GM06990 (cell line): ENCODE results near the gene STMN1.

Experiments used
- DNase-seq: peaks from one replicate; pipeline ENCODE4 v3.0.0-alpha.2; 2011; ENCODE audit not compliant: insufficient read length; ENCODE audit errors: extremely low read depth
- H3K27me3 ChIP-seq: replicated peaks from 2 replicates; pipeline ENCODE4 v1.6.0; 2011; ENCODE audit warnings: low read length; ENCODE audit not compliant: control insufficient read depth, insufficient read depth
- H3K36me3 ChIP-seq: 2 replicates; pipeline ENCODE4 v1.5.1; 2011; ENCODE audit warnings: low read length; ENCODE audit not compliant: control insufficient read depth, insufficient read depth
- H3K4me3 ChIP-seq: replicated peaks from 2 replicates; pipeline ENCODE4 v1.5.1; 2011; ENCODE audit warnings: low read depth, mild to moderate bottlenecking, control low read depth, low read length
- TF ChIP-seq, protein P1 (sequence below): IDR thresholded peaks from 2 replicates; pipeline ENCODE4 v1.5.1; 2011; ENCODE audit warnings: low read length, control low read depth, mild to moderate bottlenecking, inconsistent platforms; ENCODE audit not compliant: insufficient read depth, poor library complexity, severe bottlenecking

The STMN1 gene

DNA sequence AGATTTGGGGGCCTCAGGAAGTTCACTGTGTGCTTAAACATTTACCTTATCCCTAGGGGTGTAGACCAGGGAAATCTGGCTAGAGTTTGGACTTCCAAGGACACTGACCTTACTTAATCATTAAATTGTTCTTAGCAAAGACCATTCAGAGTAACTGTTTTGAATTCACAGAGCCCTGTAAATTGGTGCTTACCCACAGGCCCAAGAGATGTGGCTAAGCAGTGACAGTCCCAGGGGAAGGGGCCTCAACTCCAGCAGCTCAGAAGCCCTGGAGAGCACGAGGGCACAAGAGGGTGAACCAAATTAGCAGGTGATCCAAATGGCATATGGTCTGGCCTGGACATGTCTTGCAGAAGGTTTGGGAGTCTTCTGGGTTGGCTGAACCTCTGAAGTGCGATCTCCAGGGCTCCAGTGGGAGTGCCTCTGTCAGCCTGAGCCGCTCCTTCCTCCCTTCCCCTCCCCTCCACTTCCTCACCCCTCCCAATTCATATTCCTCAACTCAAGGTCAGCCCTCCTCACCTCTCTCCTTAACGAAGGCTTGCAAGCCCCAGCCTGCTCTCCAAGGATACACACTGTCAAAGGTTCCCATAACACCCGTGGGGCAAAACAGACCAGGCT, 35.0 kb downstream of the STMN1 start:
- H3K27me3 ChIP-seq, result no peaks in the 10 kb centered on the region
- no peak for DNase-seq
- H3K4me3 ChIP-seq, result no peak overlapping the region
- no peaks in the 10 kb centered on the region; the same call in 1 of the 2 replicates for H3K36me3 ChIP-seq
- TF ChIP-seq, protein P1, sequence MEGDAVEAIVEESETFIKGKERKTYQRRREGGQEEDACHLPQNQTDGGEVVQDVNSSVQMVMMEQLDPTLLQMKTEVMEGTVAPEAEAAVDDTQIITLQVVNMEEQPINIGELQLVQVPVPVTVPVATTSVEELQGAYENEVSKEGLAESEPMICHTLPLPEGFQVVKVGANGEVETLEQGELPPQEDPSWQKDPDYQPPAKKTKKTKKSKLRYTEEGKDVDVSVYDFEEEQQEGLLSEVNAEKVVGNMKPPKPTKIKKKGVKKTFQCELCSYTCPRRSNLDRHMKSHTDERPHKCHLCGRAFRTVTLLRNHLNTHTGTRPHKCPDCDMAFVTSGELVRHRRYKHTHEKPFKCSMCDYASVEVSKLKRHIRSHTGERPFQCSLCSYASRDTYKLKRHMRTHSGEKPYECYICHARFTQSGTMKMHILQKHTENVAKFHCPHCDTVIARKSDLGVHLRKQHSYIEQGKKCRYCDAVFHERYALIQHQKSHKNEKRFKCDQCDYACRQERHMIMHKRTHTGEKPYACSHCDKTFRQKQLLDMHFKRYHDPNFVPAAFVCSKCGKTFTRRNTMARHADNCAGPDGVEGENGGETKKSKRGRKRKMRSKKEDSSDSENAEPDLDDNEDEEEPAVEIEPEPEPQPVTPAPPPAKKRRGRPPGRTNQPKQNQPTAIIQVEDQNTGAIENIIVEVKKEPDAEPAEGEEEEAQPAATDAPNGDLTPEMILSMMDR, result no peak

DNA sequence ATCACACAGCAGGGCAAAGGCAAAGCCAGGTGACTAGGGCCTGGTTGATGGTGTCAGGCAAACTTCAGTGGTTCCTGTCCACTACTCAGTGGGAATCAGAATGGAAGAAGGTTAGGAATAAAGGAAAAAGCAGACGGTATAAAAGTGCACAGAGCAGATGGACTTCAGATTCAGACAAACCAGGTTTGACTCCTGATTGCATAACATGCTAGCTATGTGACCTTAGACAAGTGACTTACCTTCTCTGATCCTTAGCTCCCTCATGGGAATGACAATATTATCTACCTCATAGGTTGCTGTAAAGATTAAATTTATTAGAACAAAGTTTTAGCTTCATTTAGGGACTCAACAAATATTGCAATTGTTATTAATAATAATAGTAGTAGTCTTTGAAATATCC, 35.6 kb downstream of the STMN1 start:
- DNase-seq, result no peak
- Histone ChIP-seq H3K36me3 (no peaks in the 10 kb centered on the region; the same call in 1 of the 2 replicates), H3K4me3 (no peak overlapping the region), H3K27me3 (no peaks in the 10 kb centered on the region)
- TF ChIP-seq, protein P1, result no peak

DNA sequence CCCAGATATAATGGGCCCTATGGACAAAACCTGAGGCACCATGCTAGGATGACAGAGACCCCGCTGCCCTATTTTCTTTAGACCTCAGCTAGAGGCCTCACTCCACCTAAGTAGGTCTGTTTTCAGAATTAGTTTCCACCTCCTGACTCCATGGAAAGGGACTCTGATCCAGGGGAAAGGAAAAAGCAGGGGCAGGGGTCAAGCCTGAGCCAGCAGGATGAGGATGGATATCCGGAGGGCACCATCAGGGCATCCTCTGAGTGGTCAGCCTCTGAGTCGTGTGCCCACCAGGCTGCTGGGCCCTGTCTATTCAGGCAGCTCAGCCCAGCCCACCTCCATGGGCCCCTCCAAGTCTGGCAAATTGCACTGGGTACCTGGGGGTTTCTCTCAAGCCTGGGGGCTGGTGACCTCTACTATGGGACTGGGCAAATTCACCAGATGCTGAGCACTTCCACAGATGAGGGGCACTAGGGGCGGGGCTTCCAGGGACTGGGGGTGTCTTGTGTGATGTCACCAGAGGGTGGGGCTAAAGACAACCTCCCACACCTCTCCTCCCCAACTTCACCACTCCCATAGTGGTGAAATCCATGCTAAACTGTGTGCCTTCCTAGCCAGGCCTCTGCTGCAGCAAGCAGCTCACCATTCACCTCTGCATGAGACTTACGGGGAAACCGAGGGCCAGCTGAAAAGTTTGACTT, 36.2 kb downstream of the STMN1 start:
- Histone ChIP-seq H3K27me3 (no peaks in the 10 kb centered on the region), H3K4me3 (no peak overlapping the region), H3K36me3 (no peaks in the 10 kb centered on the region; the same call in 1 of the 2 replicates)
- DNase-seq, result no peak
- TF ChIP-seq, protein P1, result no peak

DNA sequence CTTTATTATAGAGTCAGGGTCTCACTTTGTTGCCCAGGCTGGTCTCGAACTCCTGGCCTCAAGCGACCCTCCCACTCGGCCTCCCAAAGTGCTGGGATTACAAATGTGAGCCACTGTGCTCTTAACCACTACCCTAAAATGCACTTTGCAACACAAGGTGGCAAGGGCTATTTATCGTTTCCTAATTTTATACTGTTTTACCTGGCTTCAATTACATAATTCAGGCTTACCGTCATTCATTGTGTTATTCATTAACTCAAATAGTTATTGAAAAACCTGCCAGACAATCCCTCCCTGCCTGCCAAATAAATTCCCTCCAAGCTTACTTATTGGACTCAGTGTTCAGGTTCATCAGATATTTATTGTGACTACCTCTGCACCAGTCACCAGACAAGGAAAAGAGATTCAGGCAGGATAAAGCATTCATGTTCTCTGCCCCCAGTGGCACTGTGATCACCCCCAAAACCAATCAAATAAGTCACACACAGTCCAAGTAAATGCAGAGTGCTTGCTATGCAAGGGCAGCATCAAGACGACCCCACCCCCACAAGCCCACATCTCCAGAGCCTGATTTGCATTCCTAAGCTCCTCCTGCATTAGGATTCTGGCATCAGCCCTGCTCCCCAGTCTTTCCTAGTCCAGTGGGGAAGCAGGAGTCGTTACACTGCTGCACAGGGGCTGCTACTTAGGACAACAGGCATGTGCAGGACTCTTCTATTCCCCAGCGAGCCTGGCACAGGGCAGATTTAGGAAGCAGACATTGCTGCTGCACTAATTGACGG, 38.8 kb downstream of the STMN1 start:
- H3K36me3 ChIP-seq, result no peaks in the 10 kb centered on the region; the same call in none of the 2 replicates
- H3K27me3 ChIP-seq, result no peaks in the 10 kb centered on the region
- TF ChIP-seq, protein P1, result no peak
- no peak for DNase-seq
- H3K4me3 ChIP-seq, result no peak overlapping the region

DNA sequence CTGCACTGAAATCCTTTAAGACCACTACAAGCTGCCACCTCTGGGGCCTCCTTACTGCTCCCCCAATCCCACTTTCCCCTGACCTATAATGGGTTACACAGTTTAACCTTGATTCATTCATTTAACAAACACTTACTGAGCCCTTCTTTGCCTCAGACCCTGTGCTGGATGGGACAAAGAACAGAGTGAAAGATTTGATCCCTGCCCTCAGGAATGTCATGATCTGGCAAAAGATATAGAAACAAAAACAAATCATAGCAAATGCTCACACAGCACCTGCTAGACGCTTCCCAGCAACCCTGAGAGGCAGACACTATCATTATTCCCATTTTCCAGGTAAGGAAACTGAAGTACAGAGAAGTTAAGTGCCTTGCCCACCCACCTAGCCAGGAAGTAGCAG, 39.9 kb downstream of the STMN1 start:
- Histone ChIP-seq H3K4me3 (no peak overlapping the region), H3K27me3 (no peaks in the 10 kb centered on the region), H3K36me3 (no peaks in the 10 kb centered on the region; the same call in none of the 2 replicates)
- DNase-seq, result no peak
- TF ChIP-seq, protein P1, result no peak
